ENCODE data around the gene STXBP6.

Gene STXBP6

GRCh38 chr14:24790196-24790595 is 259.8 kb downstream of the STXBP6 start:
- no peak for DNase-seq (ENCODE audit: low read depth)
- no peak overlapping the region for H3K4me3 ChIP-seq (ENCODE audit: low read length)
- no peak for TF ChIP-seq CTCF (conservative IDR thresholded peaks at IDR 0.05; ENCODE audit: low read length)

GRCh38 chr14:24789378-24789884 is 260.5 kb downstream of the STXBP6 start:
- no peak overlapping the region for H3K4me3 ChIP-seq (ENCODE audit: low read length)
- TF ChIP-seq CTCF (conservative IDR thresholded peaks at IDR 0.05; ENCODE audit: low read length), result no peak
- DNase-seq (ENCODE audit: low read depth), result no peak

DNA sequence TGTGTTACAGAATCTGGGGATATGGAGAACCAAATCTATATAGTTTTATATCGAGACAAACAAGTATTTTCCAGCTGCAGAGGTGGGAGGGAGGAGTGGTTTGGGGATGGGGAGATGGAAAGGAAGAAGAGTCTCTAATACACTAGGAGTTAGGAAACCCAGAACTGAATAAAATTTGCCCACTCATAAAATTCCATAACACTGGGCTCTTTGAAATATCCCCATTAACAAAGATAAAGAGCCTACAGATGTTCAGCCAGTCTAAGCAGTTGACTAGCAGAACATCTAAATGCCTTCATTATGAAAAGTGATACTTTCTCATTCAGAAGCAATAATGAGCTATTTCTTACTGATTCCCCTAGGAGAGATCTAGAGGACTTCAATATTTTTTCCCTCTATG is 264.2 kb downstream of the STXBP6 start:
- no peak overlapping the region for H3K4me3 ChIP-seq (ENCODE audit: low read length)
- TF ChIP-seq CTCF (conservative IDR thresholded peaks at IDR 0.05; ENCODE audit: low read length), result no peak
- no peak for DNase-seq (ENCODE audit: low read depth)

- TF ChIP-seq CTCF (conservative IDR thresholded peaks at IDR 0.05; ENCODE audit: low read length), result no peak
- H3K4me3 ChIP-seq (ENCODE audit: low read length), result no peak overlapping the region
- no peak for DNase-seq (ENCODE audit: low read depth)
Measured at GRCh38 chr14:24784981-24785380, 265.0 kb downstream of the STXBP6 start.

GRCh38 chr14:24783791-24784190 is 266.2 kb downstream of the STXBP6 start:
- no peak overlapping the region for H3K4me3 ChIP-seq (ENCODE audit: low read length)
- no peak for TF ChIP-seq CTCF (conservative IDR thresholded peaks at IDR 0.05; ENCODE audit: low read length)
- no peak for DNase-seq (ENCODE audit: low read depth)

DNA sequence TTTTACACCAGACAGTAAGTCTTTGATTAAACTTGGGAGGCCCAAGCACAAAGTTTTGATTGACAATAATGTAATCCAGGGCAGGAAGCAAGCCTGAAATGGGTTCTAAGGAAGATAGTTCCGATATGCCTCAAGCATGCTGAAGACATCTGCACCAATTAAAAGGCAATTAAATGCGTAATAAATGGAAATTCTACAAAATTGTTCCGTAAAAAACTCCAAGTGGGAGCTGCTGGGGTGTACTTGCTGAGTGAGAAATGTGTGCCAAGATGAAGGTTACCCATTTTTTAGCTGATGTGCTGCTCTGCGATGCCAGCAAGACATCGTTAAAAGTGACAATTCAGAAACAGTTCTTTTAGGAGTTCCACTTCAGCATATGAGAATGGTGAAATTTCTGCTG is 269.7 kb downstream of the STXBP6 start:
- DNase-seq (ENCODE audit: low read depth), result no peak
- no peak for TF ChIP-seq CTCF (conservative IDR thresholded peaks at IDR 0.05; ENCODE audit: low read length)
- no peak overlapping the region for H3K4me3 ChIP-seq (ENCODE audit: low read length)

- no peak overlapping the region for H3K4me3 ChIP-seq (ENCODE audit: low read length)
- no peak for DNase-seq (ENCODE audit: low read depth)
- TF ChIP-seq CTCF (conservative IDR thresholded peaks at IDR 0.05; ENCODE audit: low read length), result no peak
Measured at GRCh38 chr14:24777678-24778077, 272.3 kb downstream of the STXBP6 start.

Data from AG10803 (cell line).